ENCODE results near the gene PLA2G12B.
"Not testable (repeated sequence)": the region's sequence is repeated elsewhere in the genome, so short reads cannot be mapped to it uniquely, and the experiment has no call there.

The PLA2G12B gene

DNA sequence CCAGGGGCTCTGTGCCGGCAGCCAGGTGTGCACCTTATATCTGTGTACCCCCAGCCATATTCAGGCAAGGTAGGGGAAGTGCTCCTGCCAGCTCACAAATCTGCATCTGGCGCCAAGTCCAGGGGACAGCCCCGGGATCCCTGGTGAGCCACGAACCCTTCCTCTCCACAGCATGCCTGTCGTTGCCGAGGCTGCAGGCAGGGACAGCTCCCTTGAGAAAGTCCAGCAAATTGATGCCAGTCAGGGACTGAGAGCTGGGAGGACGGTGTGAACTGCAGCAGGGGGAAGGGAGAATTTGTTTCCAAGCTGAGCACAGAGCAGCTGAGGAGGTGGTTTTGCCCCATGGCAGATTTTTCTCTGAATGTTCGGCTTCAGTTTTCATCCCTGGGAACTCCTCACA lies 919 bp downstream of the PLA2G12B start:
- DNase-seq (ENCODE audit: insufficient read length, low spot score) (no peak), FAIRE-seq (no peak)
- no peak for TF ChIP-seq POLR2A (IDR thresholded peaks at IDR 0.05; ENCODE audit: low read depth, low read length)

- no peak for DNase-seq (ENCODE audit: insufficient read length, low spot score)
- no peak for FAIRE-seq
- TF ChIP-seq POLR2A (IDR thresholded peaks at IDR 0.05; ENCODE audit: low read depth, low read length): no peak
Observed at GRCh38 chr10:72952642-72953158, 1.9 kb downstream of the PLA2G12B start.

DNA sequence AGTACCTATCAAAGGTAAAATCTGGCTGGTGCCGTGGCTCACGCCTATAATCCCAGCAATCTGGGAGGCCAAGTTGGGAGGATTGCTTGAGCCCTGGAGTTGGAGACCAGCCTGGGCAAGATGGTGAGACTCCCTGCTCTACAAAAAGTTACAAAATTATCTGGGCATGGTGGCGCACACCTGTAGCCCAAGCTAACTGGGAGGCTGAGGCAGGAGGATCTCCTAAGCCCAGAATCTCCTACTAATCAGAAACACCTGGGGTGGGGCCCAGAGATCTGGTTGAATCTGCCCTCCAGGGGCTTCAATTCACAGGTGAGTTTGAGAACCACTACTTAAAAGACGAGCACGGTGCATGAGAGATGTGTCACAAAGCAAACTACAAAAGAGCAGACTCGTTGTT lies 2.4 kb downstream of the PLA2G12B start:
- DNase-seq (ENCODE audit: insufficient read length, low spot score) (no peak), FAIRE-seq (no peak)
- TF ChIP-seq POLR2A (IDR thresholded peaks at IDR 0.05; ENCODE audit: low read depth, low read length): no peak

DNA sequence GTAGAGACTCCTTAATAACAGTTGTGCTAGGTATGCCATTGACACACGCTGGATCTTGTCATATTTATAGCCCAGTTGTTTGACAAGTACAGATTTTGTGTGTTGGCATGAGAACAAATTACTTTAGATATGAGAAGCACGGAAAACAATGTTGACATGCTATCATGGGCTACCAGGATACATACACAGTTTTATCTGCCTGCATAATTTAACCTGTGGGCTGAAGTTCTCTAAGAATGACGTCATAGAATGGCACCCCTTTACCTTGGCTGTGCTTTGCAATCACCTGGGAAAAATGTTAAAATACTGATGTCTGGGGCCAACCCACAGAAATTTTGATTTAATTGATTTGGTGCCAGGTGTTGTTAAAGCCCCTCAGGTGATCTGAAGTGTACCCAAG lies 2.8 kb downstream of the PLA2G12B start:
- no peak for DNase-seq (ENCODE audit: insufficient read length, low spot score)
- TF ChIP-seq POLR2A (IDR thresholded peaks at IDR 0.05; ENCODE audit: low read depth, low read length): no peak
- FAIRE-seq: no peak

GRCh38 chr10:72948762-72949161 lies 5.8 kb downstream of the PLA2G12B start:
- FAIRE-seq: no peak
- no peak for TF ChIP-seq POLR2A (IDR thresholded peaks at IDR 0.05; ENCODE audit: low read depth, low read length)
- no peak for DNase-seq (ENCODE audit: insufficient read length, low spot score)

- DNase-seq (ENCODE audit: insufficient read length, low spot score) (no peak), FAIRE-seq (no peak)
- TF ChIP-seq POLR2A (IDR thresholded peaks at IDR 0.05; ENCODE audit: low read depth, low read length): no peak
Observed at GRCh38 chr10:72946963-72947362, 7.6 kb downstream of the PLA2G12B start.

- FAIRE-seq (peak; percentile 33), DNase-seq (ENCODE audit: insufficient read length, low spot score) (no peak)
- TF ChIP-seq POLR2A (IDR thresholded peaks at IDR 0.05; ENCODE audit: low read depth, low read length): no peak
Observed at GRCh38 chr10:72943498-72944234, 10.9 kb downstream of the PLA2G12B start.

DNA sequence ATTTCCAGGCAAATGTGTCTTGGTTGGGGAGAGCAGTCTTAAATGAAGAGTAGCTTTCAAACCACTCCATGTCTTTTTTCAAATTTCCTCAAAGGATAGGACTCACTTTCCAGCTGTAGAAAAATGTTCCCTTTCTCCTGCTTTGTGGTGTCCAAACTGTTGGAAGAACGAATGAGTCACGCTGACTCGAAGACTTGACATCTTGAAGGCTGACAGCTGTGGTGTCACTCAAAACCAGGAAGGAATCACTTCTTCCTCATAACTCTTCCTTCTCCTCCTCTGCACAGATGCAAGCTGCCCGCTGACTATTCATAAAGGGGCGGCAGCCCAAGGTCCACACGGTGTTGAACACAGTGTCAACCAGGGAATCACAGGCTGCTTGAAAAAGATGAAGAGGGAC lies 19.2 kb downstream of the PLA2G12B start:
- DNase-seq (ENCODE audit: insufficient read length, low spot score) (no peak), FAIRE-seq (peak; percentile 80)
- TF ChIP-seq POLR2A (IDR thresholded peaks at IDR 0.05; ENCODE audit: low read depth, low read length): no peak

DNA sequence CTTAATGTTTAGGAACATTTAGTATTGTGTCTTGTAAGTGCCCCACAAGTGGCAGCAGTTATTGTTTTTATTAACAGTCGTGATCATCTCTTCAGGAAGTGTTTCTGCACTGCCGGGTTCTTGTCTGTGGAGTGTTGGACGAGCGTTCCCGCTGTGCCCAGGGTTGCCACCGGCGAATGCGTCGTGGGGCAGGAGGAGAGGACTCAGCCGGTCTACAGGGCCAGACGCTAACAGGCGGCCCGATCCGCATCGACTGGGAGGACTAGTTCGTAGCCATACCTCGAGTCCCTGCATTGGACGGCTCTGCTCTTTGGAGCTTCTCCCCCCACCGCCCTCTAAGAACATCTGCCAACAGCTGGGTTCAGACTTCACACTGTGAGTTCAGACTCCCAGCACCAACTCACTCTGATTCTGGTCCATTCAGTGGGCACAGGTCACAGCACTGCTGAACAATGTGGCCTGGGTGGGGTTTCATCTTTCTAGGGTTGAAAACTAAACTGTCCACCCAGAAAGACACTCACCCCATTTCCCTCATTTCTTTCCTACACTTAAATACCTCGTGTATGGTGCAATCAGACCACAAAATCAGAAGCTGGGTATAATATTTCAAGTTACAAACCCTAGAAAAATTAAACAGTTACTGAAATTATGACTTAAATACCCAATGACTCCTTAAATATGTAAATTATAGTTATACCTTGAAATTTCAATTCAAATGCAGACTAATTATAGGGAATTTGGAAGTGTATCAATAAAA lies 22.2 kb downstream of the PLA2G12B start:
- no peak for TF ChIP-seq POLR2A (IDR thresholded peaks at IDR 0.05; ENCODE audit: low read depth, low read length)
- FAIRE-seq: no peak
- DNase-seq (ENCODE audit: insufficient read length, low spot score): no peak

- DNase-seq (ENCODE audit: insufficient read length, low spot score) (no peak), FAIRE-seq (no peak)
- no peak for TF ChIP-seq POLR2A (IDR thresholded peaks at IDR 0.05; ENCODE audit: low read depth, low read length)
Observed at GRCh38 chr10:72930276-72930675, 24.3 kb downstream of the PLA2G12B start.

DNA sequence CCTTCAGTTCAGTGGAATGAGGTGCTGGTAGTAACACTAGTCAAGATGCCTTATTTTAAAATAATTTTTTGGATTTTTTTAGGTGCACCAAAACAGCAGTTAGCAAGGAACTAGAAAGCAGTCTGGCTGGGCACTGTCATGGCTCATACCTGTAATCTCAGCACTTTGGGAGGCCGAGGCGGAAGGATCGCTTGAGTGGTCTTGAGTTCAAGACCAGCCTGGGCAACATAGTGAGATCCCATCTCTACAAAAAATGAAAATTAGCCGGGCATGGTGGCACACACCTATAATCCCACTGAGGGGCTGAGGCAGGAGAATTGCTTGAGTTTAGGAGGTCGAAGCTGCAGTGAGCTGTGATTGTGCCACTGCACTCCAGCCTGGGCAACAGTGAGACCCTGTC lies 25.8 kb downstream of the PLA2G12B start:
- TF ChIP-seq POLR2A (IDR thresholded peaks at IDR 0.05; ENCODE audit: low read depth, low read length): no peak
- no peak for FAIRE-seq
- no peak for DNase-seq (ENCODE audit: insufficient read length, low spot score)

DNA sequence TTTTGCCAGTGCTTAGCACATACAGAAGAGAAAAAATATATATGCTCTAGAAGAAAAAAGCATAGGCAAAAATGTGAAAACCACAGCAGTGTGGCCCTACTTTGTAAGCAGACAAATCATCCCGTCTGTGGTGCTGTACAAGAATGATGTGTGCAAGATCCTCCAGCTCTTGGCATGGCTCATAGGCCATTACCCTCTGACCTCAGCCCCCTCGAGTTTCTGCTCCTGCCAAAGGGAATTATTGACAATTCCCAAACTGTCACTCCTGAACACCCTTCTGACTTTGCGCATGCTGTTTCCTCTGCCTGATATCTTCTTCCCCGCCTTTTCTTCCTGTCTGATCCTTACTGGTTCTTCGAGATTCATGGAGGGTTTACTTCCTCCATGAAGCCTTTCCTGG lies 27.1 kb downstream of the PLA2G12B start:
- TF ChIP-seq POLR2A (IDR thresholded peaks at IDR 0.05; ENCODE audit: low read depth, low read length): no peak
- DNase-seq (ENCODE audit: insufficient read length, low spot score): no peak
- FAIRE-seq: no peak

DNA sequence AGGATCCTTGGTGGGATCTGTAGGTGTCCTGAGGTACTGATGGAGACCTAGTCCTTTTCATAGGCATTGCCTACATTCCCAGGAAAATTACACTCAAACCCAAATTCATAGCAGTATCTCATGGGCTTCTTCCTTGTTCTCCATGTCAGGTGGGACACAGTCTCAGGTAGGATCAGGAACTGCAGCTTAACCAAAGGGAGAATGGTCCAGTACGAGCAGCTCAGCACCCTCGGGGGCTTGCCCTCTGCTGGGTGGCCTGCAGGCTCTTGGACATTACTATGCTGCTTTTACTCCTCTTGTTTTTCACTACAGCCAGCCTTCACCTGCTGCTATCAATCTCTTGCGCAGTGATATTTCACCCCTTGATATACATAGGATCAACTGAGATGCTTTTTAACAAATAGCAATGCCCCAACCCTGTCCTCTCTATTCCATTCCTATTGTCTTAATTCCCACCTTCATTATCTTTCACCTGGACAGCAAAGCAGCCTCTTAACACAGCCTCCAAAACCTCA lies 28.6 kb downstream of the PLA2G12B start:
- FAIRE-seq (no peak), DNase-seq (ENCODE audit: insufficient read length, low spot score) (no peak)
- no peak for TF ChIP-seq POLR2A (IDR thresholded peaks at IDR 0.05; ENCODE audit: low read depth, low read length)

- no peak for DNase-seq (ENCODE audit: insufficient read length, low spot score)
- no peak for TF ChIP-seq POLR2A (IDR thresholded peaks at IDR 0.05; ENCODE audit: low read depth, low read length)
- FAIRE-seq: no peak
Observed at GRCh38 chr10:72924351-72924750, 30.3 kb downstream of the PLA2G12B start.

DNA sequence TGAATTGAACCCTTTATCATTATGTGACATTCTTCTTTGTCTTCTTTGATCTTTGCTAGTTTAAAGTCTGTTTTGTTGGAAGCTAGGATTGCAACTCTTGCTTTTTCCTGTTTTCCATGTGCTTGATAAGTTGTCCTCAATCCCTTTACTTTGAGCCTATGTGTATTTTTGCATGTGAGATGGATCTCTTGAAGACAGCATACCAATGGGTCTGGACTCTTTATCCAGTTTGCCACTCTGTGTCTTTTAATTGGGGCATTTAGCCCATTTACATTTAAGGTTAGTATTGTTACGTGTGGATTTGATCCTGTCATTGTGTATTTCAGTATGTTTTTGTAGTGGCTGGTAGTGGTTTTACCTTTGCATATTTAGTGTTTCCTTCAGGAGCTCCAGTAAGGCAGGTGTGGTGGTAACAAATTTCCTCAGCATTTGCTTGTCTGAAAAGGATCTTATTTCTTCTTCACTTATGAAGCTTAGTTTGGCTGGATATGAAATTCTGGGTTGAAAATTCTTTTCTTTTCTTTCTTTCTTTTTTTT lies 33.4 kb downstream of the PLA2G12B start:
- DNase-seq (ENCODE audit: insufficient read length, low spot score); FAIRE-seq: not testable (repeated sequence)

Measured in H54 (cell line).